ENCODE data around the gene DYNLT2. TPM values are rescaled to one million over a fixed set of nuclear protein-coding genes. Genes with fewer than 3 reads are reported as not detected.

Gene DYNLT2
- total and polyA plus RNA-seq, 2 of the 13 experiments (the other 11 are each of a cell fraction or from before 2014, with no cell fraction given), result 2.1 to 4.3 TPM

- TF ChIP-seq ZSCAN30 (CRISPR knock-in tag; IDR thresholded peaks at IDR 0.05) (no peak), HIVEP1 (CRISPR knock-in tag; IDR thresholded peaks at IDR 0.05) (peak; percentile 17; the same call in 1 of the 2 replicates), CSRNP2 (CRISPR knock-in tag; conservative IDR thresholded peaks at IDR 0.05; ENCODE audit: low read depth) (no peak), ZBTB3 (CRISPR knock-in tag; IDR thresholded peaks at IDR 0.05; ENCODE audit: borderline replicate concordance, low read depth) (no peak), TRIM24 (CRISPR knock-in tag; IDR thresholded peaks at IDR 0.05) (no peak), ZNF274 (CRISPR knock-in tag; IDR thresholded peaks at IDR 0.05) (no peak), ZNF605 (CRISPR knock-in tag; IDR thresholded peaks at IDR 0.05) (peak; percentile 33; the same call in 1 of the 2 replicates), FOXP4 (CRISPR knock-in tag; IDR thresholded peaks at IDR 0.05) (no peak), DNMT1 (CRISPR knock-in tag; IDR thresholded peaks at IDR 0.05) (no peak), ZSCAN9 (CRISPR knock-in tag; IDR thresholded peaks at IDR 0.05; ENCODE audit: borderline replicate concordance) (peak; percentile 36; the same call in 1 of the 2 replicates), ZNF839 (CRISPR knock-in tag; IDR thresholded peaks at IDR 0.05; ENCODE audit: borderline replicate concordance) (0 out of 2 replicates have a peak, but pooled peaks have one; percentile 6), SRSF1 (optimal IDR thresholded peaks at IDR 0.05; ENCODE audit: low read depth, low read length) (no peak)
- TF ChIP-seq, protein P1, sequence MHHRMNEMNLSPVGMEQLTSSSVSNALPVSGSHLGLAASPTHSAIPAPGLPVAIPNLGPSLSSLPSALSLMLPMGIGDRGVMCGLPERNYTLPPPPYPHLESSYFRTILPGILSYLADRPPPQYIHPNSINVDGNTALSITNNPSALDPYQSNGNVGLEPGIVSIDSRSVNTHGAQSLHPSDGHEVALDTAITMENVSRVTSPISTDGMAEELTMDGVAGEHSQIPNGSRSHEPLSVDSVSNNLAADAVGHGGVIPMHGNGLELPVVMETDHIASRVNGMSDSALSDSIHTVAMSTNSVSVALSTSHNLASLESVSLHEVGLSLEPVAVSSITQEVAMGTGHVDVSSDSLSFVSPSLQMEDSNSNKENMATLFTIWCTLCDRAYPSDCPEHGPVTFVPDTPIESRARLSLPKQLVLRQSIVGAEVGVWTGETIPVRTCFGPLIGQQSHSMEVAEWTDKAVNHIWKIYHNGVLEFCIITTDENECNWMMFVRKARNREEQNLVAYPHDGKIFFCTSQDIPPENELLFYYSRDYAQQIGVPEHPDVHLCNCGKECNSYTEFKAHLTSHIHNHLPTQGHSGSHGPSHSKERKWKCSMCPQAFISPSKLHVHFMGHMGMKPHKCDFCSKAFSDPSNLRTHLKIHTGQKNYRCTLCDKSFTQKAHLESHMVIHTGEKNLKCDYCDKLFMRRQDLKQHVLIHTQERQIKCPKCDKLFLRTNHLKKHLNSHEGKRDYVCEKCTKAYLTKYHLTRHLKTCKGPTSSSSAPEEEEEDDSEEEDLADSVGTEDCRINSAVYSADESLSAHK (CRISPR knock-in tag; IDR thresholded peaks at IDR 0.05; ENCODE audit: borderline replicate concordance), result no peak
- TF ChIP-seq, protein P2, sequence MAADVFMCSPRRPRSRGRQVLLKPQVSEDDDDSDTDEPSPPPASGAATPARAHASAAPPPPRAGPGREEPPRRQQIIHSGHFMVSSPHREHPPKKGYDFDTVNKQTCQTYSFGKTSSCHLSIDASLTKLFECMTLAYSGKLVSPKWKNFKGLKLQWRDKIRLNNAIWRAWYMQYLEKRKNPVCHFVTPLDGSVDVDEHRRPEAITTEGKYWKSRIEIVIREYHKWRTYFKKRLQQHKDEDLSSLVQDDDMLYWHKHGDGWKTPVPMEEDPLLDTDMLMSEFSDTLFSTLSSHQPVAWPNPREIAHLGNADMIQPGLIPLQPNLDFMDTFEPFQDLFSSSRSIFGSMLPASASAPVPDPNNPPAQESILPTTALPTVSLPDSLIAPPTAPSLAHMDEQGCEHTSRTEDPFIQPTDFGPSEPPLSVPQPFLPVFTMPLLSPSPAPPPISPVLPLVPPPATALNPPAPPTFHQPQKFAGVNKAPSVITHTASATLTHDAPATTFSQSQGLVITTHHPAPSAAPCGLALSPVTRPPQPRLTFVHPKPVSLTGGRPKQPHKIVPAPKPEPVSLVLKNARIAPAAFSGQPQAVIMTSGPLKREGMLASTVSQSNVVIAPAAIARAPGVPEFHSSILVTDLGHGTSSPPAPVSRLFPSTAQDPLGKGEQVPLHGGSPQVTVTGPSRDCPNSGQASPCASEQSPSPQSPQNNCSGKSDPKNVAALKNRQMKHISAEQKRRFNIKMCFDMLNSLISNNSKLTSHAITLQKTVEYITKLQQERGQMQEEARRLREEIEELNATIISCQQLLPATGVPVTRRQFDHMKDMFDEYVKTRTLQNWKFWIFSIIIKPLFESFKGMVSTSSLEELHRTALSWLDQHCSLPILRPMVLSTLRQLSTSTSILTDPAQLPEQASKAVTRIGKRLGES (CRISPR knock-in tag; IDR thresholded peaks at IDR 0.05; ENCODE audit: borderline replicate concordance), result no peak
- TF ChIP-seq, protein P3, sequence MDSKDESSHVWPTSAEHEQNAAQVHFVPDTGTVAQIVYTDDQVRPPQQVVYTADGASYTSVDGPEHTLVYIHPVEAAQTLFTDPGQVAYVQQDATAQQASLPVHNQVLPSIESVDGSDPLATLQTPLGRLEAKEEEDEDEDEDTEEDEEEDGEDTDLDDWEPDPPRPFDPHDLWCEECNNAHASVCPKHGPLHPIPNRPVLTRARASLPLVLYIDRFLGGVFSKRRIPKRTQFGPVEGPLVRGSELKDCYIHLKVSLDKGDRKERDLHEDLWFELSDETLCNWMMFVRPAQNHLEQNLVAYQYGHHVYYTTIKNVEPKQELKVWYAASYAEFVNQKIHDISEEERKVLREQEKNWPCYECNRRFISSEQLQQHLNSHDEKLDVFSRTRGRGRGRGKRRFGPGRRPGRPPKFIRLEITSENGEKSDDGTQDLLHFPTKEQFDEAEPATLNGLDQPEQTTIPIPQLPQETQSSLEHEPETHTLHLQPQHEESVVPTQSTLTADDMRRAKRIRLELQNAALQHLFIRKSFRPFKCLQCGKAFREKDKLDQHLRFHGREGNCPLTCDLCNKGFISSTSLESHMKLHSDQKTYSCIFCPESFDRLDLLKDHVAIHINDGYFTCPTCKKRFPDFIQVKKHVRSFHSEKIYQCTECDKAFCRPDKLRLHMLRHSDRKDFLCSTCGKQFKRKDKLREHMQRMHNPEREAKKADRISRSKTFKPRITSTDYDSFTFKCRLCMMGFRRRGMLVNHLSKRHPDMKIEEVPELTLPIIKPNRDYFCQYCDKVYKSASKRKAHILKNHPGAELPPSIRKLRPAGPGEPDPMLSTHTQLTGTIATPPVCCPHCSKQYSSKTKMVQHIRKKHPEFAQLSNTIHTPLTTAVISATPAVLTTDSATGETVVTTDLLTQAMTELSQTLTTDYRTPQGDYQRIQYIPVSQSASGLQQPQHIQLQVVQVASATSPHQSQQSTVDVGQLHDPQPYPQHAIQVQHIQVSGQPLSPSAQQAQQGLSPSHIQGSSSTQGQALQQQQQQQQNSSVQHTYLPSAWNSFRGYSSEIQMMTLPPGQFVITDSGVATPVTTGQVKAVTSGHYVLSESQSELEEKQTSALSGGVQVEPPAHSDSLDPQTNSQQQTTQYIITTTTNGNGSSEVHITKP (CRISPR knock-in tag; IDR thresholded peaks at IDR 0.05; ENCODE audit: low read depth), result no peak
Observed at GRCh38 chr6:169723200-169723909, 28.0 kb downstream of the DYNLT2 start (continued).

Measured in HepG2 (cell line).